ENCODE results near the gene DAPK2.
"Not testable (repeated sequence)": the region's sequence is repeated elsewhere in the genome, so short reads cannot be mapped to it uniquely, and the experiment has no call there.

The DAPK2 gene

DNA sequence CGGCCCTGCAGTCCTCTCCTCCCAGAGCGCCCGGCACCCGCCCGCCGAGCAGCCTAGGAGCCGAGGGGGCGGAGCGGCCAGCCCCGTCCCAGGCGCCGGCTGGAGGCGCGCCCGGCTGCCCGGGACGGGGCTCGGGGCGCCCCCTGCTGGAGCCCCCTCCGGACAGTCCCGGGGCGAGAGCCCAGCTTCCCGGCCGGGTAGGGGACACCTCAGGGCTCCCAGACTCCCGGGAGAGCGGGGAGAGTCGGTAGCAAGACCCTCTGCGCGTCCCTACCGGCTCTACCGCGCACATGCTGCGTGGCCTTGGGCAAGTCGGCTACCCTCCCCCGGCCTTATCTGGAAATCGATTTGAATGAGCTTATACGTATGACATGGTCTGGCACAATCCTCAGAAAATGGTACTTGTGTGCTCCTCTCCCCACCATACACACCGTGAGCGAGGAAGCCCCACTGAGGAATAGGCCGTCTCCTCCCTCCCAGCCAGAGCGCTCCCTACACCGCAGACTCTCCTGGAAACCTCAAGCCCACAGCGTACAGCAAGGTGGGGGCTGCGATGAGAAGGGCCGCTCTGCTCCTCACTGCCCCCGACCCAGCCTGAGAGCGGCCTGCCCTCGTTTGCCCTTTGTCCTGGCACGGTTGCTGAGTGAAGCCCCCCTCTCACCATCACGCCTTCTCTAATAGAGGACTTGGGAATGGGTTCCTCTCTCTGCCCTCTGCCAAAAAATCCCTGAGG, at the start of gene DAPK2:
DAPK2 (minus strand) TSS at position 65 of the 733 bp plus-strand sequence. CDS start 6,224 bp downstream, outside the sequence.
- DNase-seq, result peak; percentile 46 to 66

DNA sequence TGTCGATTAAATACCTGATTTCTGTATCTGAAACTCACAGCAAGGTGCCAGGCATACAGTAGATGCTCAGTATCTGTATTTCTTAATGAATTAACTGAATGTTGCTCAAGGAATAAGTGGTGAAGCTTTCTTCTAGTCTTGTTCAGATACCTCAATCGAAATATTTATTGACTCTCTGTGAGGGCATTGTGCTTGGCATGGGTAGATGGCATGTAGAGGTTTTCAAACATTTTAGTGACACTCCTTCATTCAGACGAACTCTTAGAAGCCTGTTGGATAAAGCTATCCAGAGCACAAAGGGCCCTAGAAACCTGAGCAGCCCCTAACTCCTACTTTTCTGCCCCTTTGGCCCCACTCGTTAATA, 49.1 kb upstream of the DAPK2 start:
- no peak for DNase-seq

DNA sequence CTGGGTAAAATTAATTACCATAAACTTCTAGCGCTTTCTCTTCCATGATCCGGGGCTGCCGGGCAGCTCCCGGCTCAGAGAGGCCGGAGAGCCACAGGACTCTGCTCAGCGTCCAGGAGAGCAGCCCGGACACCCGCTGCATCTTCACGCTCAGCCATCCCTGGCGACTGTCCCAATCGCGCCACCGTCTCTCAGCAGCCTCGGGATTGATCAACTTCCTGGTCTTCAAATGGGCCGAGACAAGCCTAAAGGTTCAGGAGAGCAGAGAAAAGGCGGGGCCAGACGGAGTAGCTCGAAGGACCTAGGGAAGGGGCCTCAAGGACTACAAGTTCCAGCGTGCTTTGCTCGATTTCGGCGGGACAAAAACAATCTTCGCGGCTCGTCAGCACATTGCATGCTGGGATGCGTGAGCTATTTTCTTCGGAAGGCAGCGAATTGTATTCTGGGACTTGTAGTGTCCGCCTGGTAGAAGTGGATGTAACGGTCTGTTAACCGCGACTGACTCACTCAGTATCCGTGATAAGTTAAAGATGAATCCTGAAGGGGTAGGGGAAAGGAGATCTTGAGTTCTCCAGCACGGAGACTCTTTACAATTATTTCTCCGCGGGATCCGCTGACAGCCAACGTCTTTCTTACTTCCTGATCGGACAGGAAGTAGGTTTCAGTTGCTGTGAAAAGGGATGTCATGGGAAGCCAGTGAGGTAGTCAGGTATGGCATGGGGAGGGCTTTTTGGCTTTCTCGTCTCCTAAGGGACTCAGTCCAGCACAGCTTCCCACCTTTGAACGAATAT, 47.5 kb upstream of the DAPK2 start, which contains the start of gene CIAO2A:
CIAO2A (minus strand) TSS at position 212 of the 791 bp plus-strand sequence; CDS start at position 142, 70 bp downstream.
- DNase-seq, result peak; percentile 100

DNA sequence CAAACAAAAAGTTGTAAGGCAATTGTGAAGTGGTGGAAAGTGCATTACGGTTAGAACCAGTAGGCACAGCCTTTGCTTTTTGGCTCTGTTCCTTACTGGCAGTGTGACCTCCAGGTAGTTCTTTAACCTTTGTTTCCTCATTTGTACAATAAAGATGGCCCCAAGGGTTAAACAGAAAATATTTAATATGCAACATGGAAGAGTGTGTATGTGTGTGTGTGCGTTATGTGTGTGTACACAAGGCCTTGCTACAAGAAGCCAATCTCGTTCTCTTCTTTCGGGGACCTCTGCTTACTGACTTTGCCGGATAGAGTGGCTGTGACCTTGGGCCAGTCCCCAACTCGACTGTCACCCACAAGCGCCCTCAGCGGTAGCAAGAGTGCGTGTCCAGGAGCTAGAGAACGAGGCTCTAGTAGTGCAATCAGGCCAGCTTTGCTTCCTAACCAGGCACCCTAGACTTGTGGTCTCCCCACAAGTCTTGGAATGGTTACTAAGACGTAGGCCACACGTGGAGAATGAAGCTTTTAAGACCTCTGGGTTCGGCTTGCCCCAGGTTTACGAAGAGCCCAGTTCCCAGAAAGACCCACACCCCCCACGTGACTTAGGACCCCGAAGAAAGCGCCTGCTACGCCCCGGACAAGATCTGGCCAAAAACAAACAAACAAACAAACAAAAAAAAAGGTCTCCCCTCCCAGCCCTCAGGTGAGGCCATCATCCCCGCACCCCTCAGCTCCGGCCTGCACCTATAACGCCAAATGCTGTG, 46.8 kb upstream of the DAPK2 start:
- peak; percentile 59 to 92 for DNase-seq

DNA sequence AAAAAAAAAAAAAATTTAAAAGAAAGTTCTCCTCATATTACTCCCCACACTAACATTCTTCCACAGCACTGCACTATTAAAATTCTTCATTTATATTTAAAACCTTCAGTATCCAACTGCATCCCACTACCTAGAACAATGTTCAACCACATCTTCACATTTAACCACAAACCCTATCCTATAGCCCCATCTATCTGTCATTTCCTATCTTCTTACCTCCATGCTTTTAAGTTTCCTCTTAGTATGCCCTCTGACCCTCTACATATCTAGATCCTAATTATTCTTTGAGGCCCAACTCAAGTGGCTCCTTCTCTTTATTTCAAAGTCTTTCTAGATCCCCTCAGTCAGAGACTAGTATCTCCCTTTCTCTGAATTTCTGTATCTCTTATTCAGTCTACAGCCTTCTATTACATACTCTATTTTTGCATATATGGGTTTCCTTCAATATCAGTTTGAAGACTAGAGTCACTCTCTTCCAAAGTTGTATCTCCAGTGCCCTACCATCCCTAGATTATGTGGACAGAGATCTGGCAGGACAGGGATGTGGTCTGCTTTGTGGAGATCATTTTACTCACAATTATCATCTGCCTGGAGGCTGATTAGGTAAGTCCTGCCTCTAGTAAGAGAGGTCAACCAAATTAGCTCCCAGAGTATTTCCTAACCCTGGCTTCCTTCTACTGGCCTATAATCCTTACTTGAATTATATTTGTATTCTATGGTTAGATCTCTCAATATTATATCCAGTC, 46.0 kb upstream of the DAPK2 start:
- DNase-seq, result peak in 1 of 2 experiments; percentile 25

DNA sequence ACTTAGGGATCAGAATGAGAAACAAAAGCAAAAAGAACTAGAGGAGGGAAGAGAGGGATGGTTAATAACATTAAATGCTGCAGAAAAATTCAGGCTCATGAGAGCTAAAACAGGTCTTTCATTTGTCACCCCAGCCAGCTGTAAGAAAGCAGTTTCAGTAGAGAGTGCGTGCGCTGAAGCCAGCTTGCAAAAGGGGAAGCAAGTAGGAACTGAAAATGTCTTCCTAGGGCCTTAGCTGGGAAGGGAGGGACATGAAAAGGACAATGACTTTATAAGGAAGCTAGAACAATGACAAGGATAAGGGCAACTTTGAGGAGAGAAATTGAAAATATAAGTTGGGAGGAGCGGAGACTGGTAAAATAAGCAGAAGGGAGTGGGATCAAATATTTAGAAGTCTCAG, 44.2 kb upstream of the DAPK2 start:
- peak; percentile 81 to 84 for DNase-seq

DNA sequence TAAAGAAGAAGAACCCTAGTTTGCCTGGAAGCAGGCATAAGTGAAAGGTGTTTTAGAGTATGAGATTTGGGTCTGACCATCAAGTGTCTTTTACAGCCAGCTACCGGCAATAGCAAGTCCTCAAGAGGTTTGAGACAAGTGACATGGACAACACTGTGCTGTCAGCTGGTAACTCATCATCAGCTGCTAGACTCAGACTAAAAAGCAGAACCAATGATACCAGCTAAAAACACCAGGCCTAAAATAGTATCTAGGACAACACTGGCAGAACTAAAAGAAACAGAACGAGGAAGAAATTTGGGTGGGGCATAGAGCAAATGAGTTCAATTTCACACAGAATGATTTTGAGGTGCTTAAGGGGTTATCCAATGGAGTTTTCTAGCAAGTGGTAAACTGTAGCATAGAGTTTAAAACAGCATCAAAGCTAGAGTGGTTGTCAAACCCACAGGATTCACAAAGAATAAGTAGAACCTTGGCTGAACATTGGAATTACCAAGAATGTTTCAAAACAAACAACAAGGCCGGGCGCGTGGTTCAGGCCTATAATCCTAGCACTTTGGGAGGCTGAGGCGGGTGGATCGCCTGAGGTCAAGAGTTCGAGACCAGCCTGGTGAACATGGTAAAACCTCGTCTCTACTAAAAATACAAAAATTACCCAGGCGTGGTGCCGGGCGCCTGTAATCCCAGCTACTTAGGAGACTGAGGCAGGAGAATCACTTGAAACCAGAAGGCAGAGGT, 43.4 kb upstream of the DAPK2 start:
- DNase-seq, result peak; percentile 54 to 59

DNA sequence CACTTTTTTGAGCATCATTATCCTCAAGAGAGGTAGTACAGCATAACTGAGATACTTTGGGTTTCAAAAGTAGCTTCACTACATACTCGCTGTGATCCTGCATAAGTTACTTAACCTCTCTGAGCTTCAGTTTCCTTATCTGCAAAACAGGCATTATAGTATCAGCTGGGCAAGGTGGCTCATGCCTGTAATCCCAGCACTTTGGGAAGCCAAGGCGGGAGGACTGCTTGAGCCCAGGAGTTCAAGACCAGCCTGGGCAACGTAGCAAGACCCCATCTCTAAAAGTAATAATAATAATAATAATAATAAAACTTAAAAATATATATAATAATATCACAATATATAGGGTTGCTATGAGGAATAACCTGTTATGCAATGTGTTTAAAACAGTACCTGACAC, 36.5 kb upstream of the DAPK2 start:
- DNase-seq, result no peak

DNA sequence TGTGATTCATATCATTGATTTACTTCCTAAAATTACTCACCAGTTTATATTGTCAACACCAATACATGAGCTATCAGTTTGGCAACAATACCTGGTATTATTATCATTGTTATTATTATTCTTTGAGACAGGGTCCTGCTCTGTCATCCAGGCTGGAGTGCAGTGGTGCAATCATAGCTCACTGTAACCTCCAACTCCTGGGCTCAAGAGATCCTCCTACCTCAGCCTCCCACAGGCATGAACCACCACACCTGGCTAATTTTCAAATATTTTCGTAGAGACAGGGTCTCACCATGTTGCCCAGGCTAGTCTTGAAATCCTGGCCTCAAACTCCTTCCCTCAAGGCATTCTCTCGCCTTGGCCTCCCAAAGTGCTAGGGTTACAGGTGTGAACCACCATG, 27.2 kb upstream of the DAPK2 start:
- not testable (repeated sequence) for DNase-seq

DNA sequence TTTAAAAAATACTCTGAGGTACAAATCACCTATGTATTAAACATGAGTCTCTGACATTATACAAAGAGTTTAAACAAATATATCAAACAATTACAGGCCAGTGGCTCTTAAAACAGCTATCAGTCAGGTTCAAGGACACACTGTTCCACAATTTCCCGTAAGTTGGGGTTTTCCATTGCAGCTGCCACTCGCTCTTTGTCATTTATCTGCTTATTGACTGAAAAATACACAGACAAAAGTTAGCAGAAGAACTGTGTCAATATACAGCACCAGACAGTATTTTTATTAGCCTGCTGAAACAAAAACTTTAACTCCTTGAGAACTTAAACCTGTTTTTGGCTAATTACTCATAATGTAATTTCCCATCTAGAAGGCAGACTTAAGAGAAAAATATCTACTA, 26.5 kb upstream of the DAPK2 start:
- DNase-seq, result no peak

DNA sequence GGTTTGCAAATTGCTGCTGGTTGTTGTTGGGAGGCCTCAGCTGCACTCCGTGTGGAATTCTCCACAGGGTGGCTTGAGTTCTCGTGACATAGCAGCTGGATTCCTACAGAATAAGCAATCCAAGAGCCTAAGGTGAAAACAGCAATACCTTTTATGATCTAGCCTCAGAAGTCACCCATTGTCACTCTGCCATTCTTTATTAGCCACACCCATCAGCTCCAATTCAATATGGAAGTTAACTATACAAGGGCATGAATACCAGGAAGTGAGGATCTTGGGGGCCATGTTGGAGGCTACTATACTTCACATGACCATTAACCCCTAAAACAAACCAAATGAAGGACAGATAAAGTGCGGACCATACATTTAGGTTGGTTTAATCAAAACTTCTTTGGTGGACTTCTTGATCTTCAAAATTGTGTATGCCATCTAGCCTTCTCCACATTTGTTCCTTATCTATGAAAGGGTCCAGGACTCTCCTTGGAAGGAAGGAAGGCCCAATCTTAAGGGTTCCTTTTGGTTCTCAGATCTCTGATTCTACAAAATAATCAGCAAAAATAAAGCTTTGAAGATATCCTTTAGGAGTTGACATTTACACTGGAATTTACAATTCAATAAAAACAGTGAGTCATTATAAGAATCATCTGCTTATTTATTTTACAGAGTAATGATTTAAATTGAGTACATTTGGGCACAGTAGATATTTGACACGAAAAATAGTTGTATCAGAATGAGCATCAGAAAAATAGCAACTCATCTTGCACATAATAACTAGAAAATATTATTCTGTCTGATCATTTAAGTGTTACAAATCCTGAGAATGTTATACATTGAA, 25.9 kb upstream of the DAPK2 start:
- no peak for DNase-seq

DNA sequence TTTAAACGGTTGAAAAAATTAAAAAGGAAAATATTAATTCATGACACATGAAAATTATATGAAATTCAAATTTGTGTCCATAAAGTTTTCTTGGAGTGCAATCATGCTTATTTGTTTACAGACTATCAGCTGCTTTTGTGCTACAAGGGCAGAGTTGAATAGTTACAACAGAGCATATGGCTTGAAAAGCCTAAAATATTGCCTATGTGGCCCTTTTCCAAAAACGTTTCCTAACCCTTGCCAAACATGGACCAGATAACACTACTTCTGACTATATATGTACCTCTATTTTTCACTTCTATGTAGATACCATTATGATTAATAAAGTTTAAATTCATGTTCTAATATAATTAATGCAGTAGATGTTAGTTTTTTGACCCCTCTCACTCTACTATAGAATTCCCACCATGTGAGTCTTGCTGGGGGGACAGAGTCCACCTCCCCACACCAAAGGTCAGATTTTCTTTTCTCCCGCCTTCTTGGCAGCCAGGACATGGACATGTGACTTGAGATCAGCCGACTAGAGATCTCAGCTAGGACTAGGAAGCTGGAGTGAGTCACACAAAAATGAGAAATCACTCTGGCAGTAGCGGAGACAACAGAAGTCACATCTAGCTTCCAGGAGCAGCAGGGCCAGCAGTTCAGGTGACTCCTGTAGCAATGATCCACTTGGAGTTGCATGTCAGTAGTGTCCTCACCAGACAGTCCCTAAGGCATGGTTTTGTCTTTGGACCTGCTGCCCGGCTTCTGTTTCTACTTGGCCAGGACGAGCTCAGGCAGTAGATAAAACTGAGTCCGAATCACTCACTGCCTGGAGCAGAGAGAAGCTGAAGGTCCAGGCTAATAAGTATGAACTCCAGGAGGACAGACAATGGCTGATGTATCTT, 24.9 kb upstream of the DAPK2 start:
- peak; percentile 24 to 28 for DNase-seq

DNA sequence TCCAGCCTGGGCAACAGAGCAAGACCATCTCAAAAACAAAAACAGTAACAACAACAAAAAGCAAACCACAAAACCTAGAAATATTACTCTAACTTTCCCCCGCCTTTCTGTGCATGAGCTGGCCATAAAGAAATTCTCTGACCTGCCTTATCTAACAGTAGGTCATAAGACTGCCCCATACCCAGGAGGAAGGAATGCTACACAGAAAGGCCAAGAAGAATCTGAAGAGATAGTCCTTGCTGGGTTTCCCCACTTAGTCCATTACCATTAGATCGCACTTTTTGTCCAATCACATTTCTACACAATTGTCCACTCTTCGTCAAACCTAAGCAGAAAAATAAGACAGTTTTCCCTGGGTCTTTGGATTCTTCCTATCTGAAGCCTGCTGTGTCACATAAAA, 23.8 kb upstream of the DAPK2 start:
- no peak for DNase-seq

DNA sequence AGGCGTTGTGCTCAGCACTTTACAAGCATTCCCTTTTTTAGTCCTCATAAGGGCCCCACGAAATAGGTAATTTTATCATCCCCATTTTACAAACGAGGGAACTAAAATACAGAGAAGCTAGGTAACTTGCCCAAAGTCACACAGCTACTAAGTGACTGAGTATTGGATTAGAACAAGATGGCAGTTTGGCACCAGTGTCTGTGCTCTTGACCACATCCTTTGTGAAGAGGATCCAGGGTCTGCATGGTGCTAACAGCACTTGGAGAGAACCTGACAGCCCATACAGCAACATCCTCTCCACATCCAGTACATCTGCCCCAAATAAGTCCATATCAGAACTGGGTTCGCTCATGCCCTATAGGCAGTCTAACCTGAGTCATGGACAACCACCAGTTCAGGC, 21.8 kb upstream of the DAPK2 start:
- DNase-seq, result no peak

DNA sequence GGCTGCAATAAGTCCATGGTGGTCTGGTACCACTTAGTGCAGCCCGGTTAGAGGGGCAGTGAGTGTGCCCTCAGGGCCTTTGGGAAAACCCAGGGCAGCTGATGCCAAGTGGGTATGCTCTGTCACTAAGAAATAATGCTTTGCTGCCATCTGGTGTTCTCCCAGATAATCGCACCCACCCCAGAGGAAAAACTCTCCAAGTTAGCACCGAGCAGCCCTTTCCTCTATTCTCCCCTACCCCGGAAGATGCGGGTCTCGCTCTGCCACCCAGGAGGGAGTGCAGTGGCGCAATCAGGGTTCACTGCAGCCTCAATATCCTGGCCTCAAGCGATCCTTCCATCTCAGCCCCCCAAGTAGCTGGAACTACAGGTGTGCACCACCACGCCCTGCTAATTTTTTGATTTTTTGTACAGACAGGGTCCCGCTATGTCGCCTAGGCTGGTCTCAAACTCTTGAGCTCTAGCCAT, 21.3 kb upstream of the DAPK2 start:
- peak; percentile 79 to 84 for DNase-seq

DNA sequence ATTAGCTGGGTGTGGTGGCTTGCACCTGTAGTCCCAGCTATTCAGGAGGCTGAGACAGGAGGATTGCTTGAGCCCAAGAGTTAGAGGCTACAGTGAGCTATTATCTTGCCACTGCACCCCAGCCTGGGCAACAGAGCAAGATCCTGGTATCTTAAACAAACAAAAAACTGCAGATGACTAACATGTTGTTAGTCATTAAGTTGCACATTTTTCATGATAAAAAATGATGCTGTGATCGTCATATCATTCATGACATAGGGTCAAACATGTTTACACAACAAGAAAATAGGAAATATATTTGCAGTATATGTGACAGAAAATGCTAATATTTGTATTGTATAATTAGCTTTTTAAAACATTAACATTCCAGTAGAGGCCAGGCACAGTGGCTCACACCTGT, 20.2 kb upstream of the DAPK2 start:
- no peak for DNase-seq

DNA sequence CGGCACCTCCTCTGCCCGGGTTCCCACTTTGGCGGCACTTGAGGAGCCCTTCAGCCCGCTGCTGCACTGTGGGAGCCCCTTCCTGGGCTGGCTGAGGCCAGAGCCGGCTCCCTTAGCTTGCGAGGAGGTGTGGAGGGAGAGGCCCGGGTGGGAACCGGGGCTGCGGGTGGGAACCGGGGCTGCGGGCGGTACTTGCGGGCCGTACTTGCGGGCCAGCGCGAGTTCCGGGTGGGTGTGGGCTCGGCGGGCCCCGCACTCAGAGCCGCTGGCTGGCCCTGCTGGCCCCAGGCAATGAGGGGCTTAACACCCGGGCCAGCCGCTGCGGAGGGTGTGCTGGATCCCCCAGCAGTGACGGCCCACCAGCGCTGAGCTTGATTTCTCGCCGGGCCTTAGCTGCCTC, 14.4 kb upstream of the DAPK2 start:
- no peak for DNase-seq

DNA sequence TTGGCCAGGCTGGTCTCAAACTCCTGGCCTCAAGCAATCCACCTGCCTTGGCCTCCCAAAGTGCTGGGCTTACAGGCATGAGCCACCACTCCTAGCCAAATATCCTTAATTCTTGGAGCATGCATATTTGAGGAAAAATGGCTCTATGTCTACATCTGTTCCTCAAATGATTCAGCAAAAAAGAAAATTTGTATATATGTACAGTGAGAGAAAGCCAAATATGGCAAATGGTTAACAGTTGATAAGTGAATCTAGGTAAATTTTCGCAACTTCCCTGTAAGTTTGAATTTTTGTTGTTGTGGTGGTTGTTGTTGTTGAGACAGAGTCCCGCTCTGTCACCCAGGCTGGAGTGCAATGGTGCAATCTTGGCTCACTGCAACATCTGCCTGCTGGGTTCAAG, 12.8 kb upstream of the DAPK2 start:
- not testable (repeated sequence) for DNase-seq

DNA sequence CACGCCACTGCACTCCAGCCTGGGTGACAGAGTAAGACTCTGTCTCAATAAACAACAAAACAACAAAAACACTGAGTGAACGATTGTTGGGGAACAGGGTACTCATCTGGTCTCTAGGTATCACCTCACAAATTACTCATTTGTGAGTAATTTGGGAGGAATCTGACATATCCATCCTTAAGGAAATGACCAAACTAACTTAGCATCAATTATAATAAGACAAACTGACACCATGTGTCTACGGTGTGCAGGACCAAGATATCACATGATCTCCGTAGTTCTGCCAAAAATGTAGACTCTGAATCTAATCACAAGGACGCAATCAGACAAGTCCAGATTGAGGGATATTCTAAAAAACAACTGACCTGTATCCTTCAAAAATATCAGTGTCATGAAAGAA, 12.0 kb upstream of the DAPK2 start:
- no peak for DNase-seq

DNA sequence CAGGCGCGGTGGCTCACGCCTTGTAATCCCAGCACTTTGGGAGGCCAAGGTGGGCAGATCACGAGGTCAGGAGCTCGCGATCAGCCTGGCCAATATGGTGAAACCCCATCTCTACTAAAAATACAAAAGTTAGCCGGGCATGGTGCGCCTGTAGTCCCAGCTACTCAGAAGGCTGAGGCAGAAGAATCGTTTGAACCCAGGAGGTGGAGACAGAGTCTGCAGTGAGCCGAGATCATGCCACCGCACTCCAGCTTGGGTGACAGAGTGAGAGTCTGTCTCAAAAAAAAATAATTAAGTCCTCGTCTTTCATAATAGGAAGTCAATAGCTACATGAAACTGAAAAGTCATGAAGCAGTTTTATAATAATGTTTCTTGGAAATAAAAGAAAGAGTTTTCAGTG, 7.4 kb upstream of the DAPK2 start:
- not testable (repeated sequence) for DNase-seq
